ENCODE data around the gene ANAPC15.
"Not testable (repeated sequence)": the region's sequence is repeated elsewhere in the genome, so short reads cannot be mapped to it uniquely, and the experiment has no call there.

The ANAPC15 gene

GRCh38 chr11:72112143-72112977 is at the start of gene ANAPC15:
ANAPC15 (minus strand) TSS chr11:72112695; CDS start chr11:72111276, 1,419 bp downstream.
- peaks cover 0 to 21% of the 10 kb centered on the region in 2 donors for H3K36me3 ChIP-seq (ENCODE audit: control insufficient read depth in 1 of 2, insufficient read depth in 2 of 2, low read length in 2 of 2)
- H3K4me1 ChIP-seq (ENCODE audit: control insufficient read depth in 1 of 2, insufficient read depth in 2 of 2, low read length in 2 of 2) = peaks cover 9 to 12% of the 10 kb centered on the region in 2 donors
- no peaks in the 10 kb centered on the region for H3K9me3 ChIP-seq (ENCODE audit: control insufficient read depth in 1 of 2, low read length in 2 of 2)
- H3K27me3 ChIP-seq (ENCODE audit: control insufficient read depth in 1 of 2, insufficient read depth in 2 of 2, low read length in 2 of 2) = no peaks in the 10 kb centered on the region
- peak within 1 kb of the TSS; percentile 81 to 88 for H3K4me3 ChIP-seq (ENCODE audit: low read depth in 1 of 2, low read length in 2 of 2)
- peak within 1 kb of the TSS; percentile 87 to 94 for H3K9ac ChIP-seq (ENCODE audit: low read depth in 1 of 2, low read length in 2 of 2)
- peak within 1 kb of the TSS; percentile 96 for H3K27ac ChIP-seq (ENCODE audit: low read depth, low read length)

- Histone ChIP-seq H3K27me3 (ENCODE audit: control insufficient read depth in 1 of 2, insufficient read depth in 2 of 2, low read length in 2 of 2) (peaks cover 0 to 2% of the 10 kb centered on the region in 2 donors), H3K9ac (ENCODE audit: low read depth in 1 of 2, low read length in 2 of 2) (no peak overlapping the region), H3K9me3 (ENCODE audit: control insufficient read depth in 1 of 2, low read length in 2 of 2) (no peaks in the 10 kb centered on the region), H3K27ac (ENCODE audit: low read depth, low read length) (no peak overlapping the region), H3K4me3 (ENCODE audit: low read depth in 1 of 2, low read length in 2 of 2) (no peak overlapping the region), H3K4me1 (ENCODE audit: control insufficient read depth in 1 of 2, insufficient read depth in 2 of 2, low read length in 2 of 2) (no peaks in the 10 kb centered on the region), H3K36me3 (ENCODE audit: control insufficient read depth in 1 of 2, insufficient read depth in 2 of 2, low read length in 2 of 2) (no peaks in the 10 kb centered on the region)
Observed at GRCh38 chr11:72160319-72160718, 47.8 kb upstream of the ANAPC15 start.

- Histone ChIP-seq H3K9me3 (ENCODE audit: control insufficient read depth in 1 of 2, low read length in 2 of 2) (no peaks in the 10 kb centered on the region), H3K27me3 (ENCODE audit: control insufficient read depth in 1 of 2, insufficient read depth in 2 of 2, low read length in 2 of 2) (peaks cover 0 to 2% of the 10 kb centered on the region in 2 donors), H3K9ac (ENCODE audit: low read depth in 1 of 2, low read length in 2 of 2) (no peak overlapping the region), H3K4me1 (ENCODE audit: control insufficient read depth in 1 of 2, insufficient read depth in 2 of 2, low read length in 2 of 2) (no peaks in the 10 kb centered on the region), H3K4me3 (ENCODE audit: low read depth in 1 of 2, low read length in 2 of 2) (no peak overlapping the region), H3K27ac (ENCODE audit: low read depth, low read length) (no peak overlapping the region), H3K36me3 (ENCODE audit: control insufficient read depth in 1 of 2, insufficient read depth in 2 of 2, low read length in 2 of 2) (no peaks in the 10 kb centered on the region)
Observed at GRCh38 chr11:72157131-72157530, 44.6 kb upstream of the ANAPC15 start.

GRCh38 chr11:72155751-72156150 is 43.3 kb upstream of the ANAPC15 start:
- Histone ChIP-seq H3K36me3 (ENCODE audit: control insufficient read depth in 1 of 2, insufficient read depth in 2 of 2, low read length in 2 of 2) (no peaks in the 10 kb centered on the region), H3K9ac (ENCODE audit: low read depth in 1 of 2, low read length in 2 of 2) (no peak overlapping the region), H3K27ac (ENCODE audit: low read depth, low read length) (no peak overlapping the region), H3K27me3 (ENCODE audit: control insufficient read depth in 1 of 2, insufficient read depth in 2 of 2, low read length in 2 of 2) (peaks cover 0 to 2% of the 10 kb centered on the region in 2 donors), H3K4me1 (ENCODE audit: control insufficient read depth in 1 of 2, insufficient read depth in 2 of 2, low read length in 2 of 2) (no peaks in the 10 kb centered on the region), H3K9me3 (ENCODE audit: control insufficient read depth in 1 of 2, low read length in 2 of 2) (no peaks in the 10 kb centered on the region), H3K4me3 (ENCODE audit: low read depth in 1 of 2, low read length in 2 of 2) (no peak overlapping the region)

GRCh38 chr11:72154816-72155215 is 42.3 kb upstream of the ANAPC15 start:
- H3K4me1 ChIP-seq (ENCODE audit: control insufficient read depth in 1 of 2, insufficient read depth in 2 of 2, low read length in 2 of 2) = no peaks in the 10 kb centered on the region
- H3K36me3 ChIP-seq (ENCODE audit: control insufficient read depth in 1 of 2, insufficient read depth in 2 of 2, low read length in 2 of 2) = no peaks in the 10 kb centered on the region
- H3K27me3 ChIP-seq (ENCODE audit: control insufficient read depth in 1 of 2, insufficient read depth in 2 of 2, low read length in 2 of 2) = peaks cover 0 to 2% of the 10 kb centered on the region in 2 donors
- H3K9ac ChIP-seq (ENCODE audit: low read depth in 1 of 2, low read length in 2 of 2) = no peak overlapping the region
- H3K27ac ChIP-seq (ENCODE audit: low read depth, low read length) = no peak overlapping the region
- H3K9me3 ChIP-seq (ENCODE audit: control insufficient read depth in 1 of 2, low read length in 2 of 2) = no peaks in the 10 kb centered on the region
- no peak overlapping the region for H3K4me3 ChIP-seq (ENCODE audit: low read depth in 1 of 2, low read length in 2 of 2)

- not testable (repeated sequence) for H3K9ac ChIP-seq (ENCODE audit: low read depth in 1 of 2, low read length in 2 of 2); H3K36me3 ChIP-seq (ENCODE audit: control insufficient read depth in 1 of 2, insufficient read depth in 2 of 2, low read length in 2 of 2); H3K27ac ChIP-seq (ENCODE audit: low read depth, low read length); H3K27me3 ChIP-seq (ENCODE audit: control insufficient read depth in 1 of 2, insufficient read depth in 2 of 2, low read length in 2 of 2); H3K9me3 ChIP-seq (ENCODE audit: control insufficient read depth in 1 of 2, low read length in 2 of 2); H3K4me1 ChIP-seq (ENCODE audit: control insufficient read depth in 1 of 2, insufficient read depth in 2 of 2, low read length in 2 of 2); H3K4me3 ChIP-seq (ENCODE audit: low read depth in 1 of 2, low read length in 2 of 2)
Observed at GRCh38 chr11:72153874-72154273, 41.4 kb upstream of the ANAPC15 start.

GRCh38 chr11:72150882-72151281 is 38.4 kb upstream of the ANAPC15 start:
- Histone ChIP-seq H3K4me1 (ENCODE audit: control insufficient read depth in 1 of 2, insufficient read depth in 2 of 2, low read length in 2 of 2) (no peaks in the 10 kb centered on the region), H3K27me3 (ENCODE audit: control insufficient read depth in 1 of 2, insufficient read depth in 2 of 2, low read length in 2 of 2) (no peaks in the 10 kb centered on the region), H3K36me3 (ENCODE audit: control insufficient read depth in 1 of 2, insufficient read depth in 2 of 2, low read length in 2 of 2) (no peaks in the 10 kb centered on the region), H3K9me3 (ENCODE audit: control insufficient read depth in 1 of 2, low read length in 2 of 2) (no peaks in the 10 kb centered on the region), H3K4me3 (ENCODE audit: low read depth in 1 of 2, low read length in 2 of 2) (no peak overlapping the region), H3K27ac (ENCODE audit: low read depth, low read length) (no peak overlapping the region), H3K9ac (ENCODE audit: low read depth in 1 of 2, low read length in 2 of 2) (no peak overlapping the region)

GRCh38 chr11:72146625-72147024 is 34.1 kb upstream of the ANAPC15 start:
- Histone ChIP-seq H3K4me3 (ENCODE audit: low read depth in 1 of 2, low read length in 2 of 2) (no peak overlapping the region), H3K27ac (ENCODE audit: low read depth, low read length) (no peak overlapping the region), H3K4me1 (ENCODE audit: control insufficient read depth in 1 of 2, insufficient read depth in 2 of 2, low read length in 2 of 2) (no peaks in the 10 kb centered on the region), H3K36me3 (ENCODE audit: control insufficient read depth in 1 of 2, insufficient read depth in 2 of 2, low read length in 2 of 2) (no peaks in the 10 kb centered on the region), H3K9ac (ENCODE audit: low read depth in 1 of 2, low read length in 2 of 2) (no peak overlapping the region), H3K9me3 (ENCODE audit: control insufficient read depth in 1 of 2, low read length in 2 of 2) (no peaks in the 10 kb centered on the region), H3K27me3 (ENCODE audit: control insufficient read depth in 1 of 2, insufficient read depth in 2 of 2, low read length in 2 of 2) (no peaks in the 10 kb centered on the region)

GRCh38 chr11:72144807-72145565 is 32.5 kb upstream of the ANAPC15 start:
- H3K4me3 ChIP-seq (ENCODE audit: low read depth in 1 of 2, low read length in 2 of 2) = no peak overlapping the region
- H3K27me3 ChIP-seq (ENCODE audit: control insufficient read depth in 1 of 2, insufficient read depth in 2 of 2, low read length in 2 of 2) = no peaks in the 10 kb centered on the region
- H3K9me3 ChIP-seq (ENCODE audit: control insufficient read depth in 1 of 2, low read length in 2 of 2) = no peaks in the 10 kb centered on the region
- no peak overlapping the region for H3K27ac ChIP-seq (ENCODE audit: low read depth, low read length)
- H3K36me3 ChIP-seq (ENCODE audit: control insufficient read depth in 1 of 2, insufficient read depth in 2 of 2, low read length in 2 of 2) = no peaks in the 10 kb centered on the region
- no peaks in the 10 kb centered on the region for H3K4me1 ChIP-seq (ENCODE audit: control insufficient read depth in 1 of 2, insufficient read depth in 2 of 2, low read length in 2 of 2)
- H3K9ac ChIP-seq (ENCODE audit: low read depth in 1 of 2, low read length in 2 of 2) = no peak overlapping the region

- not testable (repeated sequence) for H3K9me3 ChIP-seq (ENCODE audit: control insufficient read depth in 1 of 2, low read length in 2 of 2); H3K4me3 ChIP-seq (ENCODE audit: low read depth in 1 of 2, low read length in 2 of 2)
Observed at GRCh38 chr11:72142543-72142942, 30.0 kb upstream of the ANAPC15 start.

More at GRCh38 chr11:72142543-72142942, 30.0 kb upstream of the ANAPC15 start:
- H3K27ac ChIP-seq (ENCODE audit: low read depth, low read length); H3K9ac ChIP-seq (ENCODE audit: low read depth in 1 of 2, low read length in 2 of 2); H3K27me3 ChIP-seq (ENCODE audit: control insufficient read depth in 1 of 2, insufficient read depth in 2 of 2, low read length in 2 of 2); H3K36me3 ChIP-seq (ENCODE audit: control insufficient read depth in 1 of 2, insufficient read depth in 2 of 2, low read length in 2 of 2); H3K4me1 ChIP-seq (ENCODE audit: control insufficient read depth in 1 of 2, insufficient read depth in 2 of 2, low read length in 2 of 2): not testable (repeated sequence)
